ENCODE results near the gene ARL14EPL.
"Not testable (repeated sequence)": the region's sequence is repeated elsewhere in the genome, so short reads cannot be mapped to it uniquely, and the experiment has no call there.

Gene ARL14EPL

DNA sequence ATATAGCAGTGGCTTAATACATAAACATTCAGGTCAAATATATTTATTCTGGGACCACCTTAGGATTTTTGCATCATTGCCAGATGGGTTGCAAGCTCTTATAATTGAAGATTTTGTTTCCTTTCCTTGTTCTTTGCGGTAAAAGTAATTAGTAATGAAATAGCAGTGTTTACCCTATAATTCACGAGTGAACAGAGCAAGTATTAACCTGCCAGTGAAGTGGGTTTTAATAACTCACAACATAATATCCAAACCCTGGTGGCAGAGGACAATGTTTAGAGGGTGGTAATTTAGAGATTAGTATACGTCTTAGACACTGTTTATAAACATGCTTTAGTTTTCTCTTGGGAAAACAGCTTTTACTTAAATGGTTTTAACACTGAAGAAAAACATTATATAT, 11.8 kb downstream of the ARL14EPL start:
- no peak for DNase-seq
- intact Hi-C loops (cut with DNase I): no loop called here

DNA sequence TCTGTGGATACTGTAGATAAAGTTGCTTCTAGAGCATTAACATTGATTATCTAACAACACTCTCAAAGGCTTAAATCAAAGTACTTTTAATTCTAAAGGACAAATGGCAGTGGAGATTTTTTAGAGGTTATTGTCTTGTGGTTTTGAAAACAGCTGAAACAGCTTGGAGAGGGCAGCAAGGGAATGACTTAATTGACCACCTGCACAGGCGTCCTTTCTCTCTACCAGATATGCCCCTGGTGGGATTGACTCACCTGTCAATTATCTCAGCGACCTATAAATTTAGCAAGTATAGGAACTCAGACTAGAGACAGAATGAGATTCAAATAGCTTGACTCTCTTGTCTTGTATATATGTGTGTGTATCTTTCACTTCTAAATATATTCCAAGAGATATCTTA, 13.5 kb downstream of the ARL14EPL start:
- DNase-seq: no peak
- intact Hi-C loops (cut with DNase I): no loop called here

DNA sequence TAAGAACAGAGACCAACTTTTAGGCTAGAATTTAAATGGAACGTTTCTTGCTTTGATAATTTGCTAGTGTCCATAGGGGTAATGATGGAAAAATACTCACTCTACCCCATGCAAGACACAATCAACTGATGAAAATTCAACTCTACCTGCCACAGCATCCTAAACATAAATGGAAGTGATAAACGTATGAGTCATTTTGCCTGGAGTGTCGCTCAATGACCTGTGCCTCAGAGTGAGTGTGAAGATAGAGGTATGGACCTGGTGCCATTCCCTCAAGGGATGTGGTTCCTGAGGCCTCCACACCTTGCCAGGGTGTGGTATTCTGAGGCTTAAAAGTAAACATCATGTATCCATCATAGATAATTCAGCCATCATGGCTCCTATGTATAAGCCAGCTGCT, 14.0 kb downstream of the ARL14EPL start:
- intact Hi-C loops (cut with DNase I): no loop called here
- DNase-seq: no peak

DNA sequence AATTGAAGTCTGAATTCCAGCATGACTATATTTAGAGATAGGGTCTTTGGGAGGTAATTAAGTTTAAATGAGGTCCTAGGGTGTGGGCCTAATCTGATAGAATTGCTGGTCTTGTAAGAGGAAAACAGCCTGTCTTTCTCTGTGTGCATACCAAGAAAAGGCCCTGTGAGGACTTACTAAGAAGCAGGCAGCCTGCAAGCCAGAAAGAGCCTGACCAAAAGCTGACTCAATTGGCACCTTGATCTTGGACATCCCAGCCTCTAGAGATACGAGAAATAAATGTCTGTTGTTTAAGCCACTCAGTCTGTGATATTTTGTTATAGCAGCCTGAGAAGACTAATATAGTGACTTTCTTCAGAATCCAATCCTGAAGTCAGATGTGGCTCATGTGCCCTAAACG, 14.6 kb downstream of the ARL14EPL start:
- intact Hi-C loops (cut with DNase I): no loop called here

DNA sequence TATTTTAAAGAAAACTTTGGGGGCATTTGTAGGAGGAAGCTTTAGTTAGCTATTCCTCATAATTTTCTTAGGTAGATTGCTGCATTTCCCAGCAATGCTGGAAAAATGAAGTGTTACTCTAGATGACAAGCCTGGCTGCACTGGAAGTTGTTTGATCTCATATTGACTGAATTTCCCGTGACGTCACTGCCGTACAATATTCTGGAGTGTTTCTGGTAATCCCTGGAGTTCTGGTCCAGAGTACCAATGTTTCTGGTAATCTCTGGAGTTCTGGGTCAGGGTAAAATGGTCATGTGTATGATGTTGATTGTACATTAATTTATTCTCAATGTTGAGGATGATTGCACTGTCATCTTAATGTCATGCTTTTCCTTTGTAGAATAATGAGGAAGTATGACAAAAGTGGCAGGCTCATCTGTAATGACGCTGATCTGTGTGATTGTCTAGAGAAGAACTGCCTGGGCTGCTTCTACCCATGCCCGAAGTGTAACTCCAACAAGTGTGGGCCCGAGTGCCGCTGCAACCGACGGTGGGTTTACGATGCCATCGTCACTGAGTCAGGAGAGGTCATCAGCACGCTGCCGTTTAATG, 26.2 kb downstream of the ARL14EPL start:
- intact Hi-C loops (cut with DNase I): no loop called here

More for the DNA sequence above, 14.6 kb downstream of the ARL14EPL start:
- DNase-seq: no peak

DNA sequence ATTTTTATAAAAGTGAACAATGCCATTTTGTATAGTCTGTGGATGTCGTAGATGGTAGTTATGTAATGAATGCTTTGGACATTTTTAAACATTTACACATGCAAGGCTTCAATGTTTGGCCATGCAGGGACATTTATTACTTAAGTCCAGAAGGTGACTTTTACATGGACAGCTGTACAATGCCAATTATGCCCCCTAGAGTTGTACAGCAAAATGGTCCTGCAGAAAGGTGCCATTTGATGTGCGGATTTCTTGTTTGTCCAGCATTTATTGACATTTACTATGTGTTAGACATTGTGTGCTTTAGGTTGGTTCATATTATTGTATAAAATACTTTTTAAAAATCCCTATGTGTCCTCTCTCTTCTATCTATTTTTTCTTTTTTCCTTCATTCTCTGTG, 30.1 kb downstream of the ARL14EPL start:
- no peak for DNase-seq
- intact Hi-C loops (cut with DNase I): no loop called here

More for the DNA sequence above, 26.2 kb downstream of the ARL14EPL start:
- DNase-seq: peak in 3 of 42 donors; percentile 5 to 34 (median 12)

GRCh38 chr5:116063950-116064349, 31.7 kb downstream of the ARL14EPL start:
- intact Hi-C loops (cut with DNase I): no loop called here

DNA sequence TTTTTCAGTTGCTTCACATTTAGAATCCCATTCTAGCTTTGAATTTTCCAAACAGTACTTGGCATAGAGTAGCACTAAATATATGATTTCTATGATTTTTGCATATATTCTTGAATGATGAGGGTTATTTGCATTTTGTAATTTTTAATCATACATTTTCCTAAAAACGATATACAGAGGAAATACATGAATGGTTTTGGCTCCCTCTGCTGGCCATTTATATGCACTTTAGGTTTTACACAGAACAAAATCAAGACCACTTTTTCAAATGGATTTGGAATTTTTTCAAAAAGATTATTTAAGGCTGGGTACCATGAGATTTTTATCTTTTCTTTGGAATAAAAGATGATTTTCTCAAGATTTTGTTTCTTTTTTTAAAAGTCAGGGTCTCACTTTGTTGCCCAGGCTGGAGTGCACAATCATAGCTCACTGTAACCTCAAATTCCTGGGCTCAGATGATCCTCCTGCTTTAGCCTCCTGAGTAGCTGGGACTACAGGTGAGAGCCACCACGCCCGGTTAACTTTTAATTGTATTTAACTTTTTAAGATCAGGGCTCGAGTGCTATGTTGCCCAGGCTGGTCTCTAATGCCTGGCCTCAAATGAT, 35.9 kb downstream of the ARL14EPL start:
- intact Hi-C loops (cut with DNase I): no loop called here

More at GRCh38 chr5:116063950-116064349, 31.7 kb downstream of the ARL14EPL start:
- DNase-seq: no peak

DNA sequence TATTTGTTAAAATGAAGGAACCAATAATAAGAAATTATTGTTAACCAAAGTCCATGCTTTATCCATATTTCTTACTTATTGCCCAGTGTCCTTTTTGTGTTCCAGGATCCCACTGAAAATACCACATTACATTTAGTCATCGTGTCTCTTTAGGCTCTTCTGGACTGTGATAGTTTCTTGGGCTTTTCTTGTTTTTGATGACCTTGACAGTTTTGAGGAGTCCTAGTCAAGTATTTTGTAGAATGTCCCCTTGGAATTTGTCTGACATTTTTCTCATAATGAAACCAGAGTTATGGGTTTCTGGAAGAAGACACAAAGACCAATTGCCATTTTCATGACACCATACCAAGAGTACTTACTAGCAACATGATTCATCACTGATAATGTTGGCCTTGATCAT, 38.9 kb downstream of the ARL14EPL start:
- intact Hi-C loops (cut with DNase I): no loop called here
- DNase-seq: no peak

More for the DNA sequence above, 35.9 kb downstream of the ARL14EPL start:
- peak in 21 of 42 donors; percentile 15 to 85 (median 51) for DNase-seq

DNA sequence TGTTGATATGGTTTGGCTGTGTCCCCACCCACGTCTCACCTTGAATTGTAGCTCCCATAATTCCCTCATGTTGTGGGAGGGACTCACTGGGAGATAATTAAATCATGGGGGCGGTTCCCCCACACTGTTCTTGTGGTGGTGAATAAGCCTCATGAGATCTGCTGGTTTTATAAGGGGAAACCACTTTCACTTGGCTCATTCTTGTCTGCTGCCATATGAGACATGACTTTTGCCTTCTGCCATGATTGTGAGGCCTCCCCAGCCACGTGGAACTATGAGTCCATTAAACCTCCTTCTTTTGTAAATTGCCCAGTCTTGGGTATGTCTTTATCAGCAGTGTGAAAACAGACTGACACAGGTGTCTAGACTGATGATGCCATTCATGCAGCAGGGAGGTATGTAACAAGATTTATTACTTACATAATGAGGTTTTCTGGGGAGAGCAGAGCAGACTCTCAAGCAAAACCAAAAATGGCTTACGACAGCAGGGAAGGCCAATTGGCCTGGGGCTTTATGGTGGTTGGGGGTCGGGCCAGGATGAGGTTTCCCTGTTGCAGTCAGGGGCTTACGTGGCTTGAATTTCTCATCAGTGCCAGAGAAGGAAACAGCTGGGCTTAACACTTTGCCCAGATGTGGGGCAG, 43.0 kb downstream of the ARL14EPL start:
- peak in 1 of 42 donors; percentile 20 for DNase-seq
- intact Hi-C loops (cut with DNase I): no loop called here

GRCh38 chr5:116076496-116076895, 44.2 kb downstream of the ARL14EPL start:
- intact Hi-C loops (cut with DNase I): no loop called here
- peak in 2 of 42 donors; percentile 6 for DNase-seq

DNA sequence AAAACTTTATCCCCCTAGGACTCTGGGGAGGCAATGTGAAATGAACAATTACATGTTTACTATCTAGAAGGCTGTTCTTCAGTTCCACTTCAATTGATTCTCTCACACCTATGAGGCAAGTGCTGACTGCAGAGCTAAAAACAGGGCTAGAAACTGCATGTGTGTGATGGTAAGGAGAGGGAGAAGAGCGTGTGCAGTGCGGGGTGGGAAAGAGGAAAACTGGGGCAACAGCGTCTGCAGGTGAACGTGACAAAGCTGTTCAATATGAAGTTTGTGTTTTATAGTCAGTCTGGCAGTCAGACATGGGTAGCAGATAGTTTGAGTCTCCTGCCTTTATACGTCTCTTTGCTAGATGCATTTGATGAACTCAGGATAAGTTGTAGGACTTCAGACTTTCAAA, 45.9 kb downstream of the ARL14EPL start:
- intact Hi-C loops (cut with DNase I): no loop called here

GRCh38 chr5:116084287-116084691, 52.0 kb downstream of the ARL14EPL start:
- peak in 32 of 42 donors; percentile 6 to 59 (median 33) for DNase-seq
- intact Hi-C loops (cut with DNase I): no loop called here

More for the DNA sequence above, 45.9 kb downstream of the ARL14EPL start:
- DNase-seq: no peak

GRCh38 chr5:116084871-116085715, 52.8 kb downstream of the ARL14EPL start, which contains the start of gene COMMD10:
TSS of gene COMMD10 (plus strand) at chr5:116085025.
- intact Hi-C loops (cut with DNase I): no loop called here
- peak; percentile 69 to 94 (median 84) for DNase-seq

DNA sequence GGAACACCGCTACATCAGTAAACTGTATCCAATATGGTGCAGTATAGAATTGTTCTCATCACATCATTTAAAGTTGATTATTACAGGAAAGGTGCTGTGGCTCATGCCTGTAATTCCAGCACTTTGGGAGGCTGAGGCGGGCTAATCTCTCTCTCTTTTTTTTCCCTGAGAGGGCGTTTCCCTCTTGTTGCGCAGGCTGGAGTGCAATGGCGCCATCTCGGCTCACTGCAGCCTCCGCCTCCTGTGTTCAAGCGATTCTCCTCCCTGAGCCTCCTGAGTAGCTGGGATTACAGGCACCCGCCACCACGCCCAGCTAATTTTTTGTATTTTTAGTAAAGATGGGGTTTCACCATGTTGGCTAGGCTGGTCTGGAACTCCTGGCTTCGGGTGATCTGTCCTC, 54.0 kb downstream of the ARL14EPL start:
- intact Hi-C loops (cut with DNase I); DNase-seq: not testable (repeated sequence)

DNA sequence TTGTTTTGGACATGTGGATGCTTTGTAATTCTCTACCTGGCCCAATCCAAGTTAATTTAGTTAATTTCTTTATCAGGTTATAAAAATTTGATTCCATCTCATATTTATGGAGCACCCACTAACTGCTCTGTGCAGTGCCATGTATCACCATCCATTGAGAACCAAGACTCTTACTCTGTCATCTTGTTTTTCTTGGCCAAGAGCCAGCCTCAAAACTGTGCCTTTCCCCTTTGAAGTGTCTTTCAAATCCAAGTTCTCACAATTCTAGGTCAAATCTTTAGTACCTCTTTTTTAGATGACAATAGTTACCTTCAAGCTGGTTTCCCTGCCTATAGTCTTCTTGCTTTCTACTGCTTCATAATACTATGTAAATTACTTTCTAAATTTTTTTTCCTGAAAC, 55.8 kb downstream of the ARL14EPL start:
- intact Hi-C loops (cut with DNase I): no loop called here
- DNase-seq: no peak

DNA sequence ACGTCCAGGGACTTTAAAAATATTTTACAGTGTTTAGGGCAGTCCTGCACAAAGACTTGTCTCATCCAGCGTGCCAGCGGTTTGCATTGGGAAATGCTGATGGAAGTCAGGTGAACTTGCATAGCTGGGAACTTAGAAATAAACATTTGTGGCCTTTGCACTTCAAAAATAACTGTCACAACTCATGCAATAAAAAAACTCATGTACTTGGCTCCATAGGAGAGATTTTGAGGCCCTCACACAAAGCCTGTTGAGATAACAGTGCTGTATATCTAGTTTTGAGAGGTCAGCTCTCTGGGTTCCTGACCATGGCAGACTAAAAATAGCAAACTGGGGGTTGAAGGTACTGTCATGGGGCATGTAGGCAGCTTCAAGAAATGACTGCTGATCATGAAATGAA, 58.0 kb downstream of the ARL14EPL start:
- no peak for DNase-seq
- intact Hi-C loops (cut with DNase I): no loop called here

DNA sequence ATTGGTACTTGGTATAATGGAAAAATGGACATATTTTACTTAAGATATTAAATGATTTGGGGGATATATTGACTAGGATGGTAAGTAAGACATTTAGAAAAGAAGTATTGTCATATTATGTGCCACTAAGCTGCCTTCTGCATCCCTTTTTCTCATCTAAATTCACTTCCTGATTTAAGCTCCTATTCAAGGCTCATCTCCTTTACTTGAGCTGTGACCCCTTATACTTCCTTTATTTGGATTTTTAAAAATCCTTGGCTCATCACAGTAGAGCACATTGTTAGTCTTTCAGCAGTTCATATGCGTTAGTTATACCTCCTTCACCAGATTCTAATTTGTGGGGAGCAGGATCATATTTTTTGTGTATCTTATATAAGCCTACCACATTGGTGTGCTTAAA, 59.1 kb downstream of the ARL14EPL start:
- intact Hi-C loops (cut with DNase I): no loop called here
- no peak for DNase-seq

DNA sequence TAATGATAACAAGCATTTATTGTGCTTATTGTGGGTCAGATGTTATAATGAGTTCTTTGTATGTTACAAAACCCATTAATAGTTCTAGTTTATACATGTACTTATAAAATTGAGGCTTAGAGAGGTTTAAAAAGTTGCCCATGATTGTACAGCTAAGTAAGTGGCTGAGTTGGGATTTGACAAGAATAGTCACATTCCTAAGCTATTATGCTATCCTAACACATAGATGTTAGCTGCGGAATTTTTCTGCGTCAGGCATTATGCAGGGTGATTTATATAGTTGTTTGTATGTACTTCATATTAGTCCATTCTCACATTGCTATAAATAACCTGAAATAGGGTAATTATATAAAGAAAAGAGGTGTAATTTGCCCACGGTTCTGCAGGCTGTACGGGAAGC, 65.0 kb downstream of the ARL14EPL start:
- intact Hi-C loops (cut with DNase I): no loop called here
- no peak for DNase-seq

DNA sequence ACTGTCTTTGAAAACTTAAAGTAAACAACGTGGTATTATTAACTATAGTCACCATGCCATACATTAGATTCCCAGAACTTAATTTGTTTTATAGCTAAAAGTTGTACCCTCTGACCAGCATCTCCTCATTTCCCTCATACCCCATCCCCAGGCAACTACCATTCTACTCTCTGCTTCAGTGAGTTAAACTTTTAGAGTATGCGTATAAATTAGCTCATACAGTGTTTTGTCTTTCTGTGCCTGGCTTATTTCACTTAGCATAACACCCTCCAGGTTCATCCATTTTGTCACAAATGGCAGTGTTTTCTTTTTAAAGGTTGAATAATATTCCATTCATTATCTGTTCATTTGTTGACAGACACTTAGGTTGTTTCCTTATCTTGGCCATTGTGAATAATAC, 66.7 kb downstream of the ARL14EPL start:
- intact Hi-C loops (cut with DNase I): no loop called here

More for the DNA sequence above, 66.7 kb downstream of the ARL14EPL start:
- DNase-seq: no peak
